ENCODE results near the gene KIF3C. TPM values are rescaled to one million over a fixed set of nuclear protein-coding genes. Genes with fewer than 3 reads are reported as not detected.

KIF3C gene
- total RNA-seq, 1 experiment from 2014 or later: 41.4 TPM

- Histone ChIP-seq H3K18ac (ENCODE audit: insufficient read length, low read depth, low read length) (no peak overlapping the region), H3K4me2 (ENCODE audit: insufficient read depth, insufficient read length, low read length) (no peak overlapping the region), H3K9ac (ENCODE audit: extremely low read depth, insufficient read length, low read length) (no peak overlapping the region), H3K56ac (ENCODE audit: insufficient read length, low read depth, low read length) (no peak overlapping the region), H3K4ac (ENCODE audit: low read depth, low read length) (no peak overlapping the region), H4K91ac (ENCODE audit: insufficient read length, low read depth, low read length) (no peak overlapping the region), H3K9me3 (ENCODE audit: control insufficient read depth, low read depth, low read length) (no peaks in the 10 kb centered on the region), H4K5ac (ENCODE audit: insufficient read length, low read depth, low read length) (no peak overlapping the region), H2BK20ac (ENCODE audit: low read depth, low read length, poor library complexity, severe bottlenecking) (no peak overlapping the region), H2BK15ac (ENCODE audit: low read depth, low read length) (no peak overlapping the region), H3T11ph (ENCODE audit: low read length) (no peak overlapping the region), H3K27ac (ENCODE audit: insufficient read length, low read depth, low read length) (no peak overlapping the region), H3K27me3 (ENCODE audit: insufficient read depth, low read length) (no peaks in the 10 kb centered on the region), H3K79me1 (ENCODE audit: insufficient read depth, low read depth, low read length, poor library complexity, severe bottlenecking) (no peaks in the 10 kb centered on the region), H3K4me1 (ENCODE audit: insufficient read depth, low read length) (no peaks in the 10 kb centered on the region; the same call in 1 of the 2 replicates), H2BK12ac (ENCODE audit: insufficient read length, low read depth, low read length) (no peak overlapping the region), H2AFZ (ENCODE audit: low read length) (no peak overlapping the region), H2BK120ac (ENCODE audit: low read depth, low read length, poor library complexity, severe bottlenecking) (no peak overlapping the region), H3K23ac (ENCODE audit: insufficient read length, low read depth, low read length) (no peak overlapping the region), H2AK5ac (ENCODE audit: insufficient read length, low read length) (no peak overlapping the region), H4K20me1 (ENCODE audit: control insufficient read depth, insufficient read depth, insufficient read length) (no peaks in the 10 kb centered on the region), H3K23me2 (ENCODE audit: insufficient read length, low read depth, low read length, poor library complexity, severe bottlenecking) (no peaks in the 10 kb centered on the region), H3K14ac (ENCODE audit: insufficient read depth, low read length) (no peak overlapping the region), H4K8ac (replicated peaks; ENCODE audit: insufficient read length, low read depth, low read length) (no peak overlapping the region), H2BK5ac (ENCODE audit: insufficient read length, low read length) (no peak overlapping the region), H3K79me2 (ENCODE audit: insufficient read depth, low read length) (no peaks in the 10 kb centered on the region)
- TF ChIP-seq CTCF (conservative IDR thresholded peaks at IDR 0.05): no peak
- DNase-seq: no peak
- Mint-ChIP-seq H3K4me1 (peaks cover 9% of the 10 kb centered on the region in 2 experiments), H3K36me3 (ENCODE audit: insufficient read depth in 1 of 3, low read depth in 3 of 3) (peaks cover 21 to 35% (median 34%) of the 10 kb centered on the region in 3 experiments; a peak in 6 of 7 replicates), H3K27ac (peak overlapping the region in 1 of 3 experiments; percentile 63; a peak in 2 of 7 replicates), H3K9me3 (no peaks in the 10 kb centered on the region), H3K27me3 (ENCODE audit: low read depth) (no peaks in the 10 kb centered on the region), H3K4me3 (no peak overlapping the region)
- no CpG with 5 or more reads among the region's 18 CpGs for WGBS (ENCODE audit: extremely low coverage, insufficient read length, low lambda C conversion rate)
Measured at GRCh38 chr2:25926984-25927756, 55.1 kb downstream of the KIF3C start.
